Panc1 (cell line): ENCODE results near the gene KCNMA1.

Experiments used
- CTCF ChIP-seq: fragments of 450-650 bp; IDR thresholded peaks from 2 replicates; pipeline ENCODE4 v1.5.1; 2017; ENCODE audit warnings: mild to moderate bottlenecking
- POLR2AphosphoS5 ChIP-seq: IDR thresholded peaks from 2 replicates; pipeline ENCODE4 v1.6.1; 2012; ENCODE audit warnings: mild to moderate bottlenecking, low read depth, low read length, moderate library complexity
- TCF7L2 ChIP-seq: IDR thresholded peaks from 2 replicates; pipeline ENCODE4 v1.6.1; 2011; ENCODE audit warnings: mild to moderate bottlenecking, low read depth, low read length, inconsistent platforms

GRCh38 chr10:77056650-77057049 lies 581.0 kb downstream of the KCNMA1 start:
- TF ChIP-seq POLR2AphosphoS5 (no peak), CTCF (no peak), TCF7L2 (no peak)
